Endothelial cell of umbilical vein (primary cell): ENCODE results near the gene CTIF. TPM values are rescaled to one million over a fixed set of nuclear protein-coding genes. Genes with fewer than 3 reads are reported as not detected.

Source experiments
- BruUV-seq: library from RNA; stranded (reverse); fragments of 400-500 nt; replicated peaks from 2 replicates; lab custom pipeline; 2021; lab: Mats Ljungman, UMichigan
- CTCF ChIA-PET: fragments of 300-600, 350-600 bp; sonication (Branson Sonifier 250); formaldehyde crosslinking; loops from one replicate; lab custom pipeline; 2021; ENCODE audit warnings: antibody characterized with exemption, inconsistent platforms; lab: Charles Lee
- POLR2A ChIA-PET: fragments of 300-600, 350-600 bp; sonication (Branson Sonifier 250); formaldehyde crosslinking; loops from one replicate; lab custom pipeline; 2021; ENCODE audit warnings: antibody characterized with exemption, inconsistent platforms; lab: Charles Lee
- DNase-seq: peaks from one replicate; pipeline ENCODE4 v3.0.0-alpha.2; 2011; ENCODE audit warnings: low read depth, low spot score
- FAIRE-seq: peaks from 2 replicates; lab custom pipeline; 2011; peaks lifted over from hg19 to GRCh38; lab: Jason Lieb, UNC
- H2AFZ ChIP-seq: 2 replicates; pipeline ENCODE4 v1.6.0; 2012; ENCODE audit warnings: low read depth, low read length, control low read depth, inconsistent platforms
- H3K27ac ChIP-seq: 2 replicates; pipeline ENCODE4 v1.5.1; 2011; ENCODE audit warnings: low read depth, mild to moderate bottlenecking, control low read depth, low read length, moderate library complexity; ENCODE audit not compliant: insufficient read depth
- H3K27me3 ChIP-seq, 2 experiments: 2 replicates each; pipeline versions ENCODE4 v1.6.0 to v1.6.1; 2011; ENCODE audit warnings: low read length in 2 of 2, mixed read lengths in 1 of 2; ENCODE audit not compliant: control insufficient read depth in 2 of 2, insufficient read depth in 2 of 2
- H3K36me3 ChIP-seq, 2 experiments: 2 replicates in 1 of 2; 3 replicates in 1 of 2; pipeline ENCODE4 v1.5.1; 2011; ENCODE audit warnings: low read length in 2 of 2, mild to moderate bottlenecking in 1 of 2, moderate library complexity in 1 of 2; ENCODE audit not compliant: control insufficient read depth in 2 of 2, insufficient read depth in 2 of 2; ENCODE audit errors: extremely low read depth in 1 of 2
- H3K4me1 ChIP-seq: 3 replicates; pipeline ENCODE4 v1.5.1; 2011; ENCODE audit warnings: mild to moderate bottlenecking, low read length; ENCODE audit not compliant: control insufficient read depth, insufficient read depth; ENCODE audit errors: extremely low read depth
- H3K4me2 ChIP-seq: 2 replicates; pipeline ENCODE4 v1.6.1; 2011; ENCODE audit warnings: low read length, control low read depth, mixed read lengths; ENCODE audit not compliant: insufficient read depth
- H3K4me3 ChIP-seq, 3 experiments: fragments of 200-600 bp in 1 of 3; sonication (generic), shearing (Covaris generic) in 1 of 3; replicated peaks in 1 of 3; 2 replicates each; pipeline ENCODE4 v1.5.1; 2011 to 2016; ENCODE audit warnings: control low read depth in 3 of 3, low read length in 3 of 3, mild to moderate bottlenecking in 2 of 3, inconsistent platforms in 1 of 3, low read depth in 1 of 3, moderate library complexity in 1 of 3; ENCODE audit not compliant: insufficient read depth in 1 of 3
- H3K79me2 ChIP-seq: 2 replicates; pipeline ENCODE4 v1.6.0; 2012; ENCODE audit warnings: low read length, inconsistent platforms; ENCODE audit not compliant: control insufficient read depth, insufficient read depth
- H3K9ac ChIP-seq: replicated peaks from 2 replicates; pipeline ENCODE3; 2011; ENCODE audit warnings: low read length, control low read depth; ENCODE audit not compliant: insufficient read depth; ENCODE audit errors: extremely low read depth
- H3K9me1 ChIP-seq: replicated peaks from 3 replicates; pipeline ENCODE4 v1.6.0; 2011; ENCODE audit warnings: mild to moderate bottlenecking, low read length; ENCODE audit not compliant: control insufficient read depth, insufficient read depth; ENCODE audit errors: extremely low read depth
- H3K9me3 ChIP-seq: replicated peaks from 2 replicates; pipeline ENCODE4 v1.5.1; 2012; ENCODE audit warnings: low read length, inconsistent platforms; ENCODE audit not compliant: control insufficient read depth, insufficient read depth
- H4K20me1 ChIP-seq: replicated peaks from 2 replicates; pipeline ENCODE3; 2011; ENCODE audit warnings: mild to moderate bottlenecking, low read length; ENCODE audit not compliant: control insufficient read depth, insufficient read depth; ENCODE audit errors: extremely low read depth
- EZH2 ChIP-seq: IDR thresholded peaks from 2 replicates; pipeline ENCODE4 v1.6.1; 2012; ENCODE audit warnings: borderline replicate concordance, low read depth, mild to moderate bottlenecking, moderate library complexity, low read length, inconsistent platforms; ENCODE audit not compliant: severe bottlenecking
- FOS ChIP-seq: IDR thresholded peaks from 2 replicates; pipeline ENCODE4 v1.6.1; 2011; ENCODE audit warnings: mild to moderate bottlenecking, low read length, moderate library complexity, borderline replicate concordance; ENCODE audit not compliant: insufficient read depth
- GATA2 ChIP-seq: IDR thresholded peaks from 2 replicates; pipeline ENCODE4 v1.7.0; 2011; ENCODE audit warnings: low read depth, mild to moderate bottlenecking, moderate library complexity, mixed read lengths, low read length; ENCODE audit not compliant: insufficient read length, insufficient read depth
- JUN ChIP-seq: IDR thresholded peaks from 2 replicates; pipeline ENCODE4 v1.6.1; 2011; ENCODE audit warnings: borderline replicate concordance, low read depth; ENCODE audit not compliant: insufficient read length, insufficient read depth
- MYC ChIP-seq: IDR thresholded peaks from one replicate; pipeline ENCODE4 v1.6.1; 2011; ENCODE audit warnings: mild to moderate bottlenecking, low read depth, low read length
- POLR2A ChIP-seq: IDR thresholded peaks from 2 replicates; pipeline ENCODE4 v1.6.1; 2012; ENCODE audit warnings: low read depth, mild to moderate bottlenecking, control low read depth, low read length
- POLR2AphosphoS5 ChIP-seq: IDR thresholded peaks from 2 replicates; pipeline ENCODE4 v1.6.1; 2012; ENCODE audit warnings: low read depth, mild to moderate bottlenecking, control low read depth, low read length, moderate library complexity; ENCODE audit not compliant: insufficient read depth
- dilution Hi-C: fragments of 300-500 bp; cut with MboI; formaldehyde crosslinking; loops from one replicate; pipeline ENCODE4 v1.15.0; 2019; ENCODE audit warnings: low sequenced_read_pairs; ENCODE audit not compliant: extremely low pct_ligation_motif_present
- intact Hi-C: fragments of 100-400 bp; cut with micrococcal nuclease; formaldehyde crosslinking; loops from one replicate; pipeline ENCODE4 v1.10.0; 2022
- polyA plus RNA-seq, 4 experiments: library from polyadenylated mRNA; depleted of rRNA in 3 of 4; stranded (reverse) in 3 of 4; unstranded in 1 of 4; fragments of >200 nt; gene quantifications; 2 replicates each; pipeline versions ENCODE4 v1.2.1 to v1.2.3, GENCODE V29; 2011 to 2012; ENCODE audit warnings: missing spikeins in 1 of 4
- total RNA-seq: library from RNA; stranded (reverse); gene quantifications from 2 replicates; pipeline ENCODE4 v1.2.3, GENCODE V29; 2021
- TF ChIP-seq, protein P1 (sequence below): IDR thresholded peaks from 2 replicates; pipeline ENCODE4 v1.6.1; 2011; ENCODE audit not compliant: insufficient read depth, insufficient read length
- TF ChIP-seq, protein P2 (sequence below), 2 donors: IDR thresholded peaks; 1 replicate in 1 of 2; 2 replicates in 1 of 2; pipeline ENCODE4 v1.5.1; 2011; ENCODE audit warnings: low read length in 2 of 2, mild to moderate bottlenecking in 2 of 2, moderate library complexity in 2 of 2, control low read depth in 1 of 2, inconsistent platforms in 1 of 2, low read depth in 1 of 2; ENCODE audit not compliant: insufficient read depth in 1 of 2; ENCODE audit errors: extremely low read depth in 1 of 2

CTIF gene
- total and polyA plus RNA-seq, 2 donors (not counting 3 experiments of a cell fraction or from before 2014, with no cell fraction given), result 20.9 to 57.7 TPM

DNA sequence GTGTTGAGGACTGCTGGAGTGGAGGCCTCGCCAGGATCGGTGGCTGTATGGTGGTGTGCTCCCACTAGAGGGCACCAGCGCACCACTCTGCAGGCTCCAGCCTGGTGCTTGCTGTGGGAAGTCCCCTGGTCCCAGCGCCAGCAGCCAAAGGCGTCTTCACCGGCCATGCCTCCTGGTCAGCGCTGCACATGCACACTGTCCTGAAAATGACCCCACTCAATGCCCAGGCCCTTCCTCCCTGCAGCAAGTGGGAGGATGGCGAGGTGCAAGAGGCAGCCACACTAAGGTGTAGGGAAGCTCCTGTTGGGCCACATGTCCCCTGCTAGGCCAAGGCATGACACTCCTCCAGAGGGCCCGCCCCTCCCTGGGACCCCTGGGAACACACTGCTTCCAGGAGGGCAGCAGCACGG lies 136.5 kb downstream of the CTIF start:
- Histone ChIP-seq H3K9me1 (no peaks in the 10 kb centered on the region), H2AFZ (no peak overlapping the region), H3K36me3 (peaks cover 0 to 9% of the 10 kb centered on the region in 2 experiments), H3K9ac (no peak overlapping the region), H3K27ac (no peak overlapping the region), H3K9me3 (no peaks in the 10 kb centered on the region), H3K4me3 (no peak overlapping the region), H3K27me3 (no peaks in the 10 kb centered on the region), H3K79me2 (no peaks in the 10 kb centered on the region), H3K4me1 (peaks cover 6% of the 10 kb centered on the region), H4K20me1 (no peaks in the 10 kb centered on the region), H3K4me2 (no peak overlapping the region)
- intact Hi-C loops, result loop anchor here (1.0 to 5.0 kb wide), 9 partner anchors 34 to 772 kb away; no protein-coding TSS in a partner anchor
- dilution Hi-C loops, result no loop called here
- FAIRE-seq (peak; percentile 93), DNase-seq (peak; percentile 82)
- TF ChIP-seq FOS (no peak), GATA2 (no peak), POLR2AphosphoS5 (no peak), JUN (no peak), POLR2A (no peak), MYC (peak; percentile 3), EZH2 (no peak)
- TF ChIP-seq, protein P1, sequence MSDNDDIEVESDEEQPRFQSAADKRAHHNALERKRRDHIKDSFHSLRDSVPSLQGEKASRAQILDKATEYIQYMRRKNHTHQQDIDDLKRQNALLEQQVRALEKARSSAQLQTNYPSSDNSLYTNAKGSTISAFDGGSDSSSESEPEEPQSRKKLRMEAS, result peak; percentile 9
- TF ChIP-seq, protein P2, sequence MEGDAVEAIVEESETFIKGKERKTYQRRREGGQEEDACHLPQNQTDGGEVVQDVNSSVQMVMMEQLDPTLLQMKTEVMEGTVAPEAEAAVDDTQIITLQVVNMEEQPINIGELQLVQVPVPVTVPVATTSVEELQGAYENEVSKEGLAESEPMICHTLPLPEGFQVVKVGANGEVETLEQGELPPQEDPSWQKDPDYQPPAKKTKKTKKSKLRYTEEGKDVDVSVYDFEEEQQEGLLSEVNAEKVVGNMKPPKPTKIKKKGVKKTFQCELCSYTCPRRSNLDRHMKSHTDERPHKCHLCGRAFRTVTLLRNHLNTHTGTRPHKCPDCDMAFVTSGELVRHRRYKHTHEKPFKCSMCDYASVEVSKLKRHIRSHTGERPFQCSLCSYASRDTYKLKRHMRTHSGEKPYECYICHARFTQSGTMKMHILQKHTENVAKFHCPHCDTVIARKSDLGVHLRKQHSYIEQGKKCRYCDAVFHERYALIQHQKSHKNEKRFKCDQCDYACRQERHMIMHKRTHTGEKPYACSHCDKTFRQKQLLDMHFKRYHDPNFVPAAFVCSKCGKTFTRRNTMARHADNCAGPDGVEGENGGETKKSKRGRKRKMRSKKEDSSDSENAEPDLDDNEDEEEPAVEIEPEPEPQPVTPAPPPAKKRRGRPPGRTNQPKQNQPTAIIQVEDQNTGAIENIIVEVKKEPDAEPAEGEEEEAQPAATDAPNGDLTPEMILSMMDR (IDR thresholded peaks at IDR 0.05; ENCODE audit: extremely low read depth in 1 of 2, insufficient read depth in 1 of 2, low read depth in 1 of 2, low read length in 2 of 2), result peak; percentile 90 to 96
- POLR2A ChIA-PET, result no interaction called here
- CTCF ChIA-PET, result interaction anchor here (0.6 to 3.0 kb wide), 9 partner anchors 36 to 1184 kb away, joined by 3 to 43 read pairs (median 3); no protein-coding TSS in a partner anchor
- no TSS peak for BruUV-seq
